Measurements from ENCODE around the gene SFTPB.
A peak's percentile ranks its signal among the peaks of the same experiment; 100 is the strongest.

The SFTPB gene

DNA sequence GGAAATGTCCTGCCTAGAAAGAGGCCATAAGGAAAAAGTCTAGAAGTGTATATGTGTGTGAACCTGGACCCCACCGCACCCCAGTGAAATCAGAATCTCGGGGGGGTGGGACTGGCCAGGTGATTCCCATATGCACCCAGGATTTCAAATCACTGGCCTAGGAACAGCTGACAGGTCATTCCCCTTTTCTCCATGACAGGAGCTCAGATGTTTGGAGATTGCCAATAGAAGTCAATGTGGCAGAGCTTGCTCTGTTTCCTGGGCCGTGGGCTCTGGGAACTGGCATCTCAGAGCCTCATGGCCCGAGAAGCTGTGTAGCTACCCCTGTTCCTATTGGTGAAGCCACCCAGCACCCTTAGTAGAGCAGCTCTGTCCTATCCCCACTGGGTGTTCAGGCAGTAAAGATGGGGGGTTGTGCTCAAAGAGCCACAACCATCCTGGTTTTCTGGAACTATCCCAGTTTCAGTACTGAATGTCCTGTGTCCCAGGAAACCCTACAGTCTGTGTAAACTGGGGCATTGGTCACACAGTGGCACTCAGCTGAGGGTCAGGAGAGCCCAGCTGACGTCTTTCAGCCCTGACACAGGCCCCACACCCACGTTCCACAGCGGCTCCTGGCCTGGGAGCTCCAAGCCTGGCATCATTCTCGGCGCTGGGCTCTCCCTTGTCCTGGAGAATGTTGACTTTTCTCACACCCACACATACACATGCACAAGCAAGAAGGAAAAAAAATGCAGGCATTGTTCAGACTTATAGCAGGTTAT is 45.0 kb upstream of the SFTPB start:
- peak overlapping the region in 2 of 3 experiments; percentile 34 to 76 for H3K27ac Mint-ChIP-seq
- H3K27me3 Mint-ChIP-seq (ENCODE audit: low read depth), result peaks cover 26% of the 10 kb centered on the region
- H3K9me3 Mint-ChIP-seq, result no peaks in the 10 kb centered on the region
- no peak for TF ChIP-seq CTCF (IDR thresholded peaks at IDR 0.05; ENCODE audit: unreplicated experiment in 3 of 3)
- H3K4me3 Mint-ChIP-seq, result no peak overlapping the region
- no peaks in the 10 kb centered on the region for H3K36me3 Mint-ChIP-seq (ENCODE audit: low read depth)
- peaks cover 5% of the 10 kb centered on the region for H3K4me1 Mint-ChIP-seq

DNA sequence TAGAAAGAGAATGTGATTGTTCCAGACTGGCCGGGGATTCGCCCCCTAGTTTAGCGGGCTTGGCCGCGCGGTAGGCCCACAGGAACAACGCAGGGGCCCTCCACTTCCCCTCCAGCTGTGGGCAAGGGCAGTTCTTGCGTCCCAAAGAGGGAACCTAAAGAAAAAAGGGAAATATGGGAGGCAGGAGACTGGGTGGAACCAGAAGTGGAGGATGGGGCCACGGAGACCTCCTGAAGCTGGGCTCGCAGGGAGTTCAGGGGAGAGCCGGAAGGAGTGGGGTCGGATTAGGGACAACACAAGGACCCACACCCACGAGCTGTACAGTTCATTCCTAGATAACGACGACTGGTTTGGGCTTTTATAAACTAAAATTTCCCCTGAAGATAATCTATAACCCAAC is 44.3 kb upstream of the SFTPB start:
- Mint-ChIP-seq H3K27me3 (ENCODE audit: low read depth) (peaks cover 28% of the 10 kb centered on the region), H3K36me3 (ENCODE audit: low read depth) (no peaks in the 10 kb centered on the region), H3K9me3 (no peaks in the 10 kb centered on the region), H3K4me1 (peaks cover 2% of the 10 kb centered on the region), H3K27ac (peak overlapping the region in 1 of 3 experiments; percentile 76), H3K4me3 (no peak overlapping the region)
- TF ChIP-seq CTCF (IDR thresholded peaks at IDR 0.05; ENCODE audit: unreplicated experiment in 3 of 3), result no peak

DNA sequence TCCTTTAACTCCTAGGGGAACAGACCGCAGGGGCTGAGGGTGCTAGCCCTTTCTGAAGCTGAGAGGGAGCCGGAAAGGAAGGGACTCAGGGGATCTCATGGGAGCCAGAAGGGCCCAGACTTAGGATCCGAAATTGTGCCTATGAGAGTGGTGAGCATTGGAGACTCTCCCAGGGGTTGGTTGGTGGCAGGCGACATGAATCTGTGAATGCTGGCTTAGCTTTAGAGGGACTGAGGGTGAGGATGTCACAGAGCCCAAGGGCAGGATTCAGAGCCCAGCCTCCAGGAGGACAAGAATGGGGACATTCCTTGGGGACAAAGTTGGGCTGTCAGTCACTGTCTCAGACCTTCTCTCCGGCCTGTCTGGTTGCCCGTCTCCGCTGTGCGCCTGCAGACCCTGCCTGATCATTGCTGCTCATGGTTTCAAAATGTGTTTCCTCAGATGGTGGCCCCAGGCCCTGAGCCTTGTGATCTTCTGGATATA is 43.6 kb upstream of the SFTPB start:
- Mint-ChIP-seq H3K36me3 (ENCODE audit: low read depth) (no peaks in the 10 kb centered on the region), H3K4me1 (peaks cover 5% of the 10 kb centered on the region)
- no peak for TF ChIP-seq CTCF (IDR thresholded peaks at IDR 0.05; ENCODE audit: unreplicated experiment in 3 of 3)

GRCh38 chr2:85710687-85711577 is 42.9 kb upstream of the SFTPB start:
- no peak for TF ChIP-seq CTCF (IDR thresholded peaks at IDR 0.05; ENCODE audit: unreplicated experiment in 3 of 3)
- H3K4me3 Mint-ChIP-seq, result peak overlapping the region in 1 of 3 experiments; percentile 19
- H3K27ac Mint-ChIP-seq, result no peak overlapping the region
- H3K9me3 Mint-ChIP-seq, result no peaks in the 10 kb centered on the region
- no peaks in the 10 kb centered on the region for H3K36me3 Mint-ChIP-seq (ENCODE audit: low read depth)
- H3K4me1 Mint-ChIP-seq, result peaks cover 5% of the 10 kb centered on the region
- peaks cover 31% of the 10 kb centered on the region for H3K27me3 Mint-ChIP-seq (ENCODE audit: low read depth)

More for the DNA sequence above, 43.6 kb upstream of the SFTPB start:
- Mint-ChIP-seq H3K9me3 (no peaks in the 10 kb centered on the region), H3K27me3 (ENCODE audit: low read depth) (peaks cover 31% of the 10 kb centered on the region), H3K27ac (no peak overlapping the region), H3K4me3 (peak overlapping the region in 1 of 3 experiments; percentile 19)

DNA sequence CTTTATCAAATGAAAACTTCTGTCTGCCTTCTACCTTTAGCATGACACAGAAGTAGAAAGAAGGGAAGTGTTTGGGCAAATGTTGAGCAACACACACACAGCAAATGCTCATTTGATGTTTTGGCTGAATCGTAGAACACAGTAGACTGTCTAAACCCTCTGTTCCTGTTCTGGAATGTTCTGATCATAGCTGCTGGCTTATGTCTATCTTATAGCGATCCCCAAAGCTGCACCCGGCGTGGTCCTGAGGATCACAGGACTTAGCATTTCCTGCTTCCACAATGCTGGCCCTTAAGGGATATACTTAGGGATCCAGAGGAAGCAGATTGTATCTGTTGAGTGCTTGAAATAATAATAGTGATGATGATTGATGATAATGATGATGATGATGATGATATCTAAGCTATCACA is 41.4 kb upstream of the SFTPB start:
- Mint-ChIP-seq H3K36me3 (ENCODE audit: low read depth) (no peaks in the 10 kb centered on the region), H3K27me3 (ENCODE audit: low read depth) (peaks cover 35% of the 10 kb centered on the region), H3K9me3 (no peaks in the 10 kb centered on the region), H3K27ac (peak overlapping the region in 1 of 3 experiments; percentile 31), H3K4me3 (no peak overlapping the region), H3K4me1 (peaks cover 5% of the 10 kb centered on the region)
- no peak for TF ChIP-seq CTCF (IDR thresholded peaks at IDR 0.05; ENCODE audit: unreplicated experiment in 3 of 3)

Measured in nephron (organoid).